HEK293 (cell line): ENCODE results near the gene OGDHL.

Source experiments
- BCL11A ChIP-seq: fragments of 450-650 bp; formaldehyde crosslinking; IDR thresholded peaks from 2 replicates; pipeline ENCODE4 v1.5.1; 2016; ENCODE audit warnings: low read depth, missing biosample characterization, missing genetic modification characterization
- CTCF ChIP-seq: fragments of 450-650 bp; formaldehyde crosslinking; IDR thresholded peaks from 2 replicates; pipeline ENCODE4 v1.5.1; 2016; ENCODE audit warnings: missing biosample characterization, missing genetic modification characterization
- ELK4 ChIP-seq: IDR thresholded peaks from 2 replicates; pipeline ENCODE4 v1.6.1; 2011; ENCODE audit warnings: mild to moderate bottlenecking, low read depth, low read length, borderline replicate concordance
- GLI4 ChIP-seq: fragments of 450-650 bp; formaldehyde crosslinking; IDR thresholded peaks from 2 replicates; pipeline ENCODE4 v1.5.1; 2016; ENCODE audit warnings: missing biosample characterization, missing genetic modification characterization
- ZBTB26 ChIP-seq: fragments of 450-650 bp; formaldehyde crosslinking; optimal IDR thresholded peaks from 2 replicates; pipeline ENCODE3; 2016; ENCODE audit warnings: missing biosample characterization, mild to moderate bottlenecking, missing genetic modification characterization
- ZNF513 ChIP-seq: fragments of 450-650 bp; IDR thresholded peaks from 2 replicates; pipeline ENCODE4 v1.5.1; 2018; ENCODE audit warnings: missing biosample characterization, missing genetic modification characterization

DNA sequence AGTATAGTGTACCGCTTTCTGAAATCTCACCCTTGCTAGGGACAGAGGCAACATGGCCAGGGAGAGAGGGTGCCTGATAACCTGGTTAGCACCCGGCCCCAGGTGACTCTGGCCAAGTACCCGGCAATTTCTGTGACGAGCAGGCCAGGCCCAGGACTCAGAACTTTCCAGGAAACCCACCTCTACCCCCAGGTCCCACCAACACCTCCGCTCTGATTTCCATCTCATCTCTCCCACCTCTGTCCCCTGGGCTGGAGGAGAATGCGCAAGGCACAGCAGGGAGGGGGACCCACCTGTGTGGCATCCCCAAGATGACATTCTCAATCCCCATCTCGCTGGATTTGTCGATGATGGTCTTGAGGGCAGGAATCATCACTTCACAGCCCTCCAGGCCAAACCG lies 11.6 kb downstream of the OGDHL start:
- no peak for TF ChIP-seq ELK4
- TF ChIP-seq BCL11A, result no peak
- TF ChIP-seq GLI4 (tag by site-specific recombination), result no peak
- no peak for TF ChIP-seq CTCF (tag by site-specific recombination)
- no peak for TF ChIP-seq ZNF513 (tag by site-specific recombination)
- no peak for TF ChIP-seq ZBTB26 (tag by site-specific recombination)
